Prostate gland (tissue), 2 donors: ENCODE data around the gene MUC15. TPM values are rescaled to one million over a fixed set of nuclear protein-coding genes. Genes with fewer than 3 reads are reported as not detected.
"Not testable (repeated sequence)": the region's sequence is repeated elsewhere in the genome, so short reads cannot be mapped to it uniquely, and the experiment has no call there.

ENCODE experiments used
- DNase-seq: peaks from one replicate; pipeline ENCODE4 v3.0.0-alpha.2; 2019; ENCODE audit warnings: low spot score
- H3K27ac ChIP-seq, 2 donors: fragments of 200-600 bp; sonication (generic); 2 replicates each; pipeline ENCODE4 v1.5.1; 2017 to 2019
- H3K27me3 ChIP-seq: fragments of 200-600 bp; sonication (generic); replicated peaks from 2 replicates; pipeline ENCODE4 v1.5.1; 2019; ENCODE audit not compliant: insufficient read depth
- H3K36me3 ChIP-seq, 2 donors: fragments of 200-600 bp; sonication (generic); 1 replicate in 1 of 2; 2 replicates in 1 of 2; pipeline versions ENCODE4 v1.5.1 to v1.8.1; 2017 to 2019
- H3K4me1 ChIP-seq: fragments of 200-600 bp; sonication (generic); replicated peaks from 2 replicates; pipeline ENCODE4 v1.5.1; 2019
- H3K4me3 ChIP-seq, 2 donors: fragments of 200-600 bp; sonication (generic); 2 replicates each; pipeline ENCODE4 v1.5.1; 2017 to 2019
- H3K9me3 ChIP-seq: fragments of 200-600 bp; sonication (generic); 2 replicates; pipeline ENCODE4 v1.5.1; 2017
- POLR2A ChIP-seq: fragments of 450-650 bp; IDR thresholded peaks from one replicate; pipeline ENCODE4 v1.6.1; 2016; ENCODE audit warnings: antibody characterized with exemption, mild to moderate bottlenecking
- POLR2AphosphoS5 ChIP-seq: sonication (generic); formaldehyde crosslinking; IDR thresholded peaks from one replicate; pipeline ENCODE4 v1.6.1; 2017; ENCODE audit warnings: antibody characterized with exemption
- WGBS: methylation state at CpG from one replicate; pipeline ENCODE4 v1.1.5; 2018; 5-methylcytosine and 5-hydroxymethylcytosine counted together
- intact Hi-C: fragments of 100-400 bp; cut with DNase I; formaldehyde crosslinking; loops from one replicate; pipeline ENCODE4 v1.14.2; 2022
- total RNA-seq, 2 donors: library from RNA; depleted of rRNA; stranded (reverse); fragments of >200 nt; gene quantifications; one replicate each; pipeline ENCODE4 v1.1.0, GENCODE V29; 2016
- TF ChIP-seq, protein P1 (sequence below), 4 experiments: fragments of 200-600 bp in 2 of 4; fragments of 450-650 bp in 2 of 4; sonication (generic) in 2 of 4; IDR thresholded peaks; 1 replicate in 3 of 4; 2 replicates in 1 of 4; pipeline ENCODE4 v1.5.1; 2016 to 2019; ENCODE audit warnings: antibody characterized with exemption in 4 of 4, mild to moderate bottlenecking in 2 of 4, moderate library complexity in 2 of 4

MUC15 gene
- total RNA-seq, 2 donors from 2014 or later: 1.5 to 4.1 TPM

DNA sequence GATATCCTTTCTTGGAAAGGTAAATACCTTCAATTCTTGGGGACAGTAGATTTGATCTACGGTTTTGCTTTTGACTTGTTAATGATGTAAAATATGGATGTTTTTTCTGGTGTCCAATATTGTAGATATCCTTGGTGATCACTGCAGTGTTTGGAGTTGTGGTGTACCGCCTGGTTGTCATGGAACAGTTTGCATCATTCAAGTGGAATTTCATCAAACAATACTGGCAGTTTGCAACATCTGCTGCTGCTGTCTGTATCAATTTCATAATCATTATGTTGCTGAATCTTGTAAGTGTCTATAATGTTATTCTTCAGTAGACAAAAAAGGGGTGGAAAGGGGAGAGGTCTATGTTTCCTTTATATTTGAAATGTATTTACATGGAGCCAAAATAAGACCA, 27.4 kb upstream of the MUC15 start:
- no peak for DNase-seq
- no peaks in the 10 kb centered on the region for H3K27me3 ChIP-seq
- no peaks in the 10 kb centered on the region for H3K36me3 ChIP-seq
- TF ChIP-seq, protein P1, sequence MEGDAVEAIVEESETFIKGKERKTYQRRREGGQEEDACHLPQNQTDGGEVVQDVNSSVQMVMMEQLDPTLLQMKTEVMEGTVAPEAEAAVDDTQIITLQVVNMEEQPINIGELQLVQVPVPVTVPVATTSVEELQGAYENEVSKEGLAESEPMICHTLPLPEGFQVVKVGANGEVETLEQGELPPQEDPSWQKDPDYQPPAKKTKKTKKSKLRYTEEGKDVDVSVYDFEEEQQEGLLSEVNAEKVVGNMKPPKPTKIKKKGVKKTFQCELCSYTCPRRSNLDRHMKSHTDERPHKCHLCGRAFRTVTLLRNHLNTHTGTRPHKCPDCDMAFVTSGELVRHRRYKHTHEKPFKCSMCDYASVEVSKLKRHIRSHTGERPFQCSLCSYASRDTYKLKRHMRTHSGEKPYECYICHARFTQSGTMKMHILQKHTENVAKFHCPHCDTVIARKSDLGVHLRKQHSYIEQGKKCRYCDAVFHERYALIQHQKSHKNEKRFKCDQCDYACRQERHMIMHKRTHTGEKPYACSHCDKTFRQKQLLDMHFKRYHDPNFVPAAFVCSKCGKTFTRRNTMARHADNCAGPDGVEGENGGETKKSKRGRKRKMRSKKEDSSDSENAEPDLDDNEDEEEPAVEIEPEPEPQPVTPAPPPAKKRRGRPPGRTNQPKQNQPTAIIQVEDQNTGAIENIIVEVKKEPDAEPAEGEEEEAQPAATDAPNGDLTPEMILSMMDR (IDR thresholded peaks at IDR 0.05): no peak
- no peak for TF ChIP-seq POLR2AphosphoS5
- no peak for TF ChIP-seq POLR2A
- 84% methylated on average over 2 of the region's 2 CpGs for WGBS
- no peaks in the 10 kb centered on the region for H3K4me1 ChIP-seq
- H3K4me3 ChIP-seq: no peak overlapping the region
- H3K9me3 ChIP-seq: no peaks in the 10 kb centered on the region
- no peak overlapping the region for H3K27ac ChIP-seq
- intact Hi-C loops: no loop called here

DNA sequence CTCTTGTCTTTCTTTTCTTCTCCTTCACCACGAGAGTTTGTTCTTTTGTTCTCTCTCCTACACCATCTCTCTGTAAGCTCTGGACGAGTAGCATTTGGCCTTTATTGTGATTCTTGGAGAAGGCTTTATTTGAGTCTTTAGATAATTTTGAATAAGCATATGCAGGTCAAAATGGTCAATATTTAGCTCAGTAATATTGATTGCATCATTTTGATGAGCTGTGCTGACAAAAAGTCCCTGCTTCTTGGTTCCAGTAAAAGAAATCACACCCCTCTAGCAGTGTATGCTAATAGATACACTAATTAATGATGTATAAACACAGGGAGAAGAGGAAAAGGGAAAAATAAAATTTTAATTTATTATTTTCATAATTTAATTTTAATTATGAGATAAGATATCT, 25.8 kb upstream of the MUC15 start:
- 89% methylated on average over 2 of the region's 2 CpGs for WGBS
- no peak for DNase-seq
- Histone ChIP-seq H3K4me3 (no peak overlapping the region), H3K36me3 (no peaks in the 10 kb centered on the region), H3K9me3 (no peaks in the 10 kb centered on the region), H3K27me3 (no peaks in the 10 kb centered on the region), H3K4me1 (no peaks in the 10 kb centered on the region), H3K27ac (no peak overlapping the region)
- intact Hi-C loops: no loop called here
- TF ChIP-seq POLR2A: no peak

DNA sequence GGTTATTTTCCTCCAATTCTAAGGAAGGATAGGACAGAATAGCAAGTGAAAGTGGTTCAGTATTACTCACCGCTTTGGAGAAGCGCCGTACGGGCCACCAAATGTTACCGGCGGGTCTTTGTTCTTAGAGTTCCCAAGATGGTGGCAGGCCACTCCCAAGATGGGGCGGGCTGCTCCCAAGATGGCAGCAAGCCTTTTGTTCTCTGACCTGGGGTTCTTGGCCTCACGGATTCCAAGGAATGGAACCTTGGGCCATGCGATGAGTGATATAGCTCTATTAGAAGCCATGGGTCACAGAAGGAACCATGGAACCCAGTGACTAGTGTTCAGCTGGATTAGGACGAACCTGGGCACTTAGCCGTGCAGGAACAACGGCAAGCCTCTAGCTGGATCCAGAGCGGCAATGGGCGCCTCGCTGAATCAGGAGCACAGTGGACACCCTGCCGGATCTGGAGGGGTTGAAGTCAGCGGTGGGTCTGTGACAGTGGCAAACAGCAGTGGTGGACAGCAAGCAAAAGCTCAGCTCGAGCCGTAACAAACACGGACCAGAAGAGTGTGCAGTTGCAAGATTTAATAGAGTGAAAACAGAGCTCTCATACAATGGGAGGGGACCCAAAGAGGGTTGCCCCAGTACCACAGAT, 25.1 kb upstream of the MUC15 start:
- H3K4me3 ChIP-seq, intact Hi-C loops, DNase-seq, H3K27ac ChIP-seq, H3K36me3 ChIP-seq, H3K9me3 ChIP-seq, H3K4me1 ChIP-seq, H3K27me3 ChIP-seq: not testable (repeated sequence)
- 96% methylated on average over 20 of the region's 20 CpGs for WGBS

DNA sequence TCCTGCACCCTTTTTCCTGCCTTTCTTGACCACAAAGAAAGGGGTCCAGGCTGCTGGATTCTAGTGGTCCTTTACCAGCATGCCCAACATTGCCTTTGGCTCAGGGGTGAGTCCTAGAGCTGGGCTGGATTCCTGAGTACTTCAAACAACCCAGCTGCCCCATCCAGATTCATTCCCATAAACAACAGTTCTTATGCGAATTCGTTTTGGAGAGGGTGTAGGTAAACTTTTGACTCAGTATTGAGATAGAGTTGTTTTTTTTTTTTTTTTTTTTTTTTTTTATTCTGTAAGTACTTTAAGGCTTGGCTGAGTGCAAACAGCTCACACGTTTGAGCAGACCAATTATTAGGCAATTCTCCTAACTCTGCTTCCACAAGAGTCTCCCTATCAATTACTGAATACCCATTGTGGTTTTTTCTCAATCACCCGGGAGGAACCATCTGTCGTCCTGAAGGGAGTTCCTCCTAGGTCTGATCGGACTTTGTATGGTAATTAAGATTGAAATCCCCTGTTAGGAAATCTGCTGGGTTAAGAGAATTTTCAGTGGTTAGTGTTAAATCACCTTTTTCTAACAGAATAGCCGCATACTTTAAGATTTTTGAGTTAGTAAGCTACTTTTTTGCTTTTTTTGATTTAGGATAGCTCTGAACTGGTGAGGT, 23.3 kb upstream of the MUC15 start:
- H3K27me3 ChIP-seq, H3K27ac ChIP-seq, H3K4me1 ChIP-seq, intact Hi-C loops, DNase-seq, H3K4me3 ChIP-seq, H3K9me3 ChIP-seq, H3K36me3 ChIP-seq: not testable (repeated sequence)
- 57% methylated on average over 7 of the region's 7 CpGs for WGBS

DNA sequence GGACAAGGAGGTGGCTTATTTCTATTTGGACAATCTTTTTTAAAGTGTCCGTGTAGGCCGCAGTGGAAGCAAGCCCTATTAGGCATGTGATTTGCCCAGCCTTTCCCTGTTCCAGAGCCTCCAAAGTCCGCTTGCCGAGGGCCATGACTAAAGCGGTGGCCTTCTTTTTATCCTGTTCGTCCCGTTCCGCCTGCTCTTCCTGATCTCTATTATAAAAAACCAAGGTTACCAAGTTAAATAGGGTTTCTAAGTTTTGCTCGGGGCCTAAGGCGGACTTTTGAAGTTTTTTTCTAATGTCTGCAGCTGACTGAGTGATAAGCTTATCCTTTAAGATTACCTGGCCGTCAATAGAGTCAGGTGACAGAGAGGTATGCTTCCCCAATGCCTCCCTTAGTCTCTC, 21.6 kb upstream of the MUC15 start:
- intact Hi-C loops: no loop called here
- no peak overlapping the region for H3K27ac ChIP-seq
- H3K36me3 ChIP-seq: no peaks in the 10 kb centered on the region
- no peaks in the 10 kb centered on the region for H3K4me1 ChIP-seq
- no peak for DNase-seq
- H3K4me3 ChIP-seq: no peak overlapping the region
- WGBS: 87% methylated on average over 11 of the region's 11 CpGs
- no peaks in the 10 kb centered on the region for H3K27me3 ChIP-seq
- TF ChIP-seq POLR2AphosphoS5: no peak
- no peak for TF ChIP-seq POLR2A
- TF ChIP-seq, protein P1 (IDR thresholded peaks at IDR 0.05): no peak
- no peaks in the 10 kb centered on the region for H3K9me3 ChIP-seq

DNA sequence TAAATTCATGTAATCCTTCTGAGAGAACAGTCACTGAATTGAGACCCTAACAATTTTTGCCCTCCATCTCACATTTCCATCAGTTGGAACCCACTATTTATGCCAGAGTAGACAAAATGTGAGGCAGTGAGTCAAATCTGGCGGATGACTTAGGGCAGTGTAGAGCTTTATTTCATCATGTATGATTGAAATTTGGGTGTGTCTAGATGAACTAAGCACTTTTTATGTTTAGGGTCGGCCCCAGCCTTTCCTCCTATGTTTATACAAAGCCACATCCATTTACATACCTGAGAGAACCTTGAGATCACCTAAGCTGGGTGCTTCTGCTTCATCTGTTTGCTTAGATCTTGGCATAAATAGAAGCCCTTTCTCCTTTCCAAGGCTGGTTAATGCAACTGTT, 15.0 kb upstream of the MUC15 start:
- Histone ChIP-seq H3K4me3 (no peak overlapping the region), H3K4me1 (no peaks in the 10 kb centered on the region), H3K9me3 (no peaks in the 10 kb centered on the region), H3K27ac (no peak overlapping the region), H3K36me3 (no peaks in the 10 kb centered on the region), H3K27me3 (no peaks in the 10 kb centered on the region)
- WGBS: 80% methylated on average over 2 of the region's 2 CpGs
- intact Hi-C loops: no loop called here
- no peak for TF ChIP-seq POLR2AphosphoS5
- TF ChIP-seq, protein P1 (IDR thresholded peaks at IDR 0.05): no peak
- TF ChIP-seq POLR2A: no peak
- DNase-seq: no peak
